Limb (tissue), 2 donors: Measurements from ENCODE around the gene NSUN4.
"Not testable (repeated sequence)": the region's sequence is repeated elsewhere in the genome, so short reads cannot be mapped to it uniquely, and the experiment has no call there.

Experiments used
- DNase-seq, 2 donors: peaks; one replicate each; pipeline ENCODE4 v3.0.0-alpha.2; 2016; ENCODE audit errors: extremely low spot score in 2 of 2

The NSUN4 gene

GRCh38 chr1:46325285-46326076, 15.1 kb upstream of the NSUN4 start:
- DNase-seq = not testable (repeated sequence)

- not testable (repeated sequence) for DNase-seq
Measured at GRCh38 chr1:46328182-46328581, 12.4 kb upstream of the NSUN4 start.

GRCh38 chr1:46329807-46330206, 10.8 kb upstream of the NSUN4 start:
- not testable (repeated sequence) for DNase-seq

- not testable (repeated sequence) for DNase-seq
Measured at GRCh38 chr1:46330381-46330780, 10.2 kb upstream of the NSUN4 start.

GRCh38 chr1:46331786-46332540, 8.6 kb upstream of the NSUN4 start:
- not testable (repeated sequence) for DNase-seq

GRCh38 chr1:46333300-46334029, 7.1 kb upstream of the NSUN4 start:
- no peak for DNase-seq

GRCh38 chr1:46334030-46334384, 6.6 kb upstream of the NSUN4 start:
- DNase-seq = no peak

GRCh38 chr1:46335081-46335480, 5.5 kb upstream of the NSUN4 start:
- no peak for DNase-seq

- not testable (repeated sequence) for DNase-seq
Measured at GRCh38 chr1:46337409-46337808, 3.2 kb upstream of the NSUN4 start.

GRCh38 chr1:46341222-46342083, 846 bp downstream of the NSUN4 start:
- no peak for DNase-seq

- DNase-seq = no peak
Measured at GRCh38 chr1:46342084-46342656, 1.6 kb downstream of the NSUN4 start.

GRCh38 chr1:46342677-46343350, 2.2 kb downstream of the NSUN4 start:
- no peak for DNase-seq

GRCh38 chr1:46343351-46343695, 2.7 kb downstream of the NSUN4 start:
- no peak for DNase-seq

GRCh38 chr1:46343705-46344104, 3.1 kb downstream of the NSUN4 start:
- DNase-seq = no peak

GRCh38 chr1:46344481-46344880, 3.9 kb downstream of the NSUN4 start:
- DNase-seq = no peak

GRCh38 chr1:46345281-46345680, 4.7 kb downstream of the NSUN4 start:
- DNase-seq = no peak

- no peak for DNase-seq
Measured at GRCh38 chr1:46352363-46352762, 11.8 kb downstream of the NSUN4 start.

GRCh38 chr1:46355920-46356319, 15.3 kb downstream of the NSUN4 start:
- DNase-seq = not testable (repeated sequence)

- no peak for DNase-seq
Measured at GRCh38 chr1:46362158-46362557, 21.6 kb downstream of the NSUN4 start.

GRCh38 chr1:46363121-46363520, 22.5 kb downstream of the NSUN4 start:
- no peak for DNase-seq
